Measurements from ENCODE around the gene FAM236C.
"Not testable (repeated sequence)": the region's sequence is repeated elsewhere in the genome, so short reads cannot be mapped to it uniquely, and the experiment has no call there.

Gene FAM236C

DNA sequence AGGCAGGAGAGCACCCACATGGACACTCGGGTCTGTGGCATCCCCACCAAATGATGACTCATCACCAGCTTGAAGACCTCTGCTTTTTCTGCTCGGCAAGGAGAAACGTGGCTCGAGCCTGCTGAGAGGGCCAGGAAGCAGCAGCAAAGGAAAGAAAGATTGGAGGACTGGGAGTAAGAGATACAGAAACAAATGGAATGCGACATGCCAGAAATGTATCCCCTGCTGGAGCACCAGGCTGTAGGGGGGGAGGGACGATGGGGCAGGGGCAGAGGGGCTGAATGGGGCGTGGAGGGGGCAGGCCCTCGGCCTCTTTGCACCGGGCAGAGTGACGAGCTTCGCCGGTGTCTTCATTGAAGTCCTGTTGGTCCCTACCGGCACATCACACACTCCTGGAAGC is at the start of gene FAM236C:
Gene FAM236C (plus strand): TSS at position 301 of the 400 bp plus-strand sequence. CDS start 100 bp downstream, outside the sequence.
- H3K4me3 ChIP-seq (ENCODE audit: low read depth, low read length); DNase-seq (ENCODE audit: low read depth): not testable (repeated sequence)

- not testable (repeated sequence) for H3K4me3 ChIP-seq (ENCODE audit: low read depth, low read length); DNase-seq (ENCODE audit: low read depth)
These were observed 29.5 kb upstream of the FAM236C start for GRCh38 chrX:72882898-72883297.

- not testable (repeated sequence) for DNase-seq (ENCODE audit: low read depth); H3K4me3 ChIP-seq (ENCODE audit: low read depth, low read length)
These were observed 22.7 kb upstream of the FAM236C start for GRCh38 chrX:72889740-72890139.

- DNase-seq (ENCODE audit: low read depth); H3K4me3 ChIP-seq (ENCODE audit: low read depth, low read length): not testable (repeated sequence)
These were observed 3.7 kb downstream of the FAM236C start for GRCh38 chrX:72916096-72916495.

DNA sequence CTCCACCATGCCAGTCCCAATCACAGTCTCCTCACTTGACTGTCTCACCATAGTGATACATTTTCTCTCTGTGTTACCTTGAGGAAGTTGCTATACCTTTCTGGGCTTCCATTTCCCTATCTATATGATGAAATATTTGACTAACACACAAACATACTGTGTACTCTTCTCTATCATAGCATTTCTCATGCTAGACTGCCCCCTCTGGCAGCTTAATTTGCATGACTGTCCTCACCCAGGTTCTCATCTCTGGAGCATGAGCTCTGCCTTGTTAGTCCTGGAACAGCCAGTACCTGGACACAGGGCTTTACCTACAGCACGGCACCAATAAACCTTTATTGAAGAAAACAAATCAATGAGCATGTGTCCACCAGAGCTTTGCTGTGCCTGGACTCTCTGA is 19.9 kb downstream of the FAM236C start:
- H3K4me3 ChIP-seq (ENCODE audit: low read depth, low read length); DNase-seq (ENCODE audit: low read depth): not testable (repeated sequence)

DNA sequence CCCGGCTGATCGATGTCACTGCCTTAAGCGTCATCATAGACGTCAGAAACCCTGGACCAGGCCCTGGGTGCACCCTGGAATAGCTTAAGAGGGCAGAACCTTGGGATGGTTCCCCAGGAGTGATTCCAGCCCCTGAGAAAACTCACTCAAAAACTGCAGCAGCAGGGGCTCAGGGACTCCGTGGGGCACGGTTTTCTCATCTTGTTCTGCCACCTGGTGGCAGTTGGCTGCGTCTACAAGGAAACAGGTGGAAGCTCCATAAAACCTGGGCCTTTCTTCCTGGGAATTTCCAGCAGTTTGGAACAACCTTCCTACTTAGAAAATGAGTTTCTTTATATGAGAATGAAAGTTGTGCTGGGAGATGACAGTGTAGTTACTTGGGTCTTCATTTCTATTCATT is 24.0 kb downstream of the FAM236C start:
- H3K4me3 ChIP-seq (ENCODE audit: low read depth, low read length); DNase-seq (ENCODE audit: low read depth): not testable (repeated sequence)

DNA sequence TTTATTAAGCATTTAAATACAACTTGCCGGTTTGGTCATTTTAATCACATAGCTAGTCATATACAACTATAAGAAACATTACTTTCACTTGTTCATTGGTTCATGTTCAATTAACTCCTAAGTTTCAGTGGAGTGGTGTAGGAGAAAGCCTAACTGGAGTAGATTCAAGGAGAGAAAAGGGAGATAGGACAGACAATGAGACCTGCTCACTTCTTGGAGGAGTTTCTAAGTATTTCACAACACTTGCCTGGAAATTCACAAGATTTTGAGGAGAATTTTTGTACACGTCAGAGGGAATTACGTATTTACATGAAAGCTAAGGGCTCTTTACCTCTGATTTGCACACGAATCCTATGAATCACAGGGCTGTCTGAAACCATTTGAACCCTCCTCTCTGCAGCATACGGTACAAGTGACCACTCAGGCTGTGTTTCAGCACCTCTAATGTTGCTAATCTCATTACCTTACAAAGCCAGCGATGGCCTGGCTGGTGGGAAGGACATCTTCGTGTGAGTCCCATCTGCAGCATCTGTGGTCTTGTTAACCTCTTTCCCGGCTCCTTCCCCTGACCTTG is 24.6 kb downstream of the FAM236C start:
- DNase-seq (ENCODE audit: low read depth); H3K4me3 ChIP-seq (ENCODE audit: low read depth, low read length): not testable (repeated sequence)

- DNase-seq (ENCODE audit: low read depth); H3K4me3 ChIP-seq (ENCODE audit: low read depth, low read length): not testable (repeated sequence)
These were observed 25.5 kb downstream of the FAM236C start, which contains the start of gene FAM236A for GRCh38 chrX:72937906-72938305. Gene FAM236A, plus strand, starts transcription at chrX:72938206. Its CDS starts 57 bp downstream, at chrX:72938263.

DNA sequence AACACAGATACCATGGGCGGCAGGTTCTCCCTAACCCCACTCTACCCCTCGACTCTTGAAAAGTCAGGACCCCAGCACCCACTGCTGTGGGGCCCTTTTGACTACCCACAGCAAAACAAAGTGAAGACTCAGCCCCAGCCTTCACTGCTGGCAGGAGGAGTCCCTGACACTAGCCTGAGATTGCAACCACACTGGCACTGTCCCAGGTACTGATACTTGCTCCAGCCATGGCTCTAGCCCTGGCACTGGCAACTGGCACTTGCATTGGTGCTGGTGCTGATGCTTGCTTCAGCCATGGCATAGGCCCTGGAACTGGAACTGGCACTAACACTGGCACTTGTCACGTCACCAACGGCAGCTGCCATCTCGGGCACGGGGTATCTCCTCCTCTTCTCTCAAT is 29.9 kb downstream of the FAM236C start:
- not testable (repeated sequence) for H3K4me3 ChIP-seq (ENCODE audit: low read depth, low read length); DNase-seq (ENCODE audit: low read depth)

DNA sequence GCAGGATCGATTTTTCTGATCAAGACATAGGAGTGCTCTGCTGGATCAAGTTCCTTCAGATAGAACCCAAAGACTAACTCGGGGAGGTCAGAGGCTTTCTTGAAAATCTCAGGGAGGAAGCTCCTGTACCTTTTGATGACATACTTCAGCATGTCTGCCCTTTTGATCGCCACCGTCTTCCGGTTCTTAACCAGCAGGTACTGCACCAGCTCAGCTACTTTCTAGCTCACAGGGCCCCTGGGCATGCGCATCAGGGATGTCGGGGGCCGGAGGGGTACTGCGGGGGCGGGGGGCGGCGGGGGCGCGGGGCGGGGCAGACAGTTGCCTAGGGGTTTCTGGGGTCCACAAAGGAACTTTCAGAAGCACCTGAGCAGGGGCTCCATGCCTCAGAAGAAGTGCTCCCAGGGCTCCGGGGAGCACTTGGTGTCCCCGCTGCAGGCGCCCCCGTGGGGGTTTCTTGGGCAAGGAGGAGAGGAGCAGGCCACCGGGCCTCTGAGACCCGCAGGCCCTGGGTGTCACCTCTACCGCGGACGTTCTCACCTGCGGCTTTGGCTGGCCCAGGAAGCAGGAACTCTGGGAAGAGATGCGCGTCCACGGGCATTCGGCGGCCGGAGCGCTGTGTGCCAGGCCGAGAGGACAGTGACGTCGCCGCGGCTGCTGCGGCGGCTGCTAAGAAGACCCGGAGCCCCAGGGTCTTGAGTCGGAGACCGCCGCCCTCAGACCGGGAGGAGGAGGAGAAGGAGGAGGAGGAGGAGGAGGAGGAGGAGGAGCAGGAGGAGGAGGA is 30.8 kb downstream of the FAM236C start:
- not testable (repeated sequence) for H3K4me3 ChIP-seq (ENCODE audit: low read depth, low read length); DNase-seq (ENCODE audit: low read depth)

- not testable (repeated sequence) for DNase-seq (ENCODE audit: low read depth); H3K4me3 ChIP-seq (ENCODE audit: low read depth, low read length)
These were observed 31.4 kb downstream of the FAM236C start, which contains the start of gene DMRTC1 for GRCh38 chrX:72943819-72944169. Gene DMRTC1, minus strand, starts transcription at chrX:72943837. Its CDS starts 68,143 bp downstream, at chrX:72875694.

- DNase-seq (ENCODE audit: low read depth); H3K4me3 ChIP-seq (ENCODE audit: low read depth, low read length): not testable (repeated sequence)
These were observed 47.6 kb downstream of the FAM236C start for GRCh38 chrX:72959971-72960370.

All from GM12864 (cell line).